Measurements from ENCODE around the gene HEXIM1. TPM values are rescaled to one million over a fixed set of nuclear protein-coding genes. Genes with fewer than 3 reads are reported as not detected.

The HEXIM1 gene
- total RNA-seq, 4 donors from 2014 or later, result 22.2 to 35.2 (median 29.7) TPM

- TF ChIP-seq CTCF (IDR thresholded peaks at IDR 0.05) (peak in 2 of 5 experiments; percentile 2 to 6), POLR2A (IDR thresholded peaks at IDR 0.05) (no peak), EP300 (IDR thresholded peaks at IDR 0.05) (no peak)
- DNase-seq (ENCODE audit: low spot score in 2 of 2), result peak; percentile 42 to 63
- WGBS, 2 donors, result 0% methylated on average over 19 to 25 of the region's 48 CpGs
Measured at GRCh38 chr17:45160447-45161287, 12.4 kb downstream of the HEXIM1 start.

GRCh38 chr17:45161288-45162024 is 13.2 kb downstream of the HEXIM1 start, which contains the start of gene HEXIM2:
HEXIM2 (plus strand) TSS chr17:45161875; CDS start chr17:45162794, 919 bp downstream.
- no peaks in the 10 kb centered on the region for H3K9me3 ChIP-seq
- 1% methylated on average over 40 to 49 of the region's 53 CpGs for WGBS, 2 donors
- H3K36me3 ChIP-seq, result peaks cover 0 to 4% (median 0%) of the 10 kb centered on the region in 3 donors
- peak within 1 kb of the TSS; percentile 66 to 100 (median 86) for H3K4me3 ChIP-seq
- no peaks in the 10 kb centered on the region for H3K27me3 ChIP-seq
- DNase-seq (ENCODE audit: low spot score in 2 of 2), result peak; percentile 97 to 99
- H3K4me1 ChIP-seq, result peaks cover 4 to 47% (median 30%) of the 10 kb centered on the region in 4 donors
- peak; percentile 96 to 99 for TF ChIP-seq POLR2A (IDR thresholded peaks at IDR 0.05)
- peak in 2 of 5 experiments; percentile 22 to 50 for TF ChIP-seq CTCF (IDR thresholded peaks at IDR 0.05)
- TF ChIP-seq EP300 (IDR thresholded peaks at IDR 0.05), result peak; percentile 93 to 100
- H3K27ac ChIP-seq, result peak within 1 kb of the TSS; percentile 96 to 100 (median 99)

More at GRCh38 chr17:45160447-45161287, 12.4 kb downstream of the HEXIM1 start:
- peaks cover 4 to 55% (median 30%) of the 10 kb centered on the region in 4 donors for H3K4me1 ChIP-seq
- no peaks in the 10 kb centered on the region for H3K9me3 ChIP-seq
- peak overlapping the region; percentile 66 to 100 (median 86) for H3K4me3 ChIP-seq
- H3K36me3 ChIP-seq, result peaks cover 0 to 4% (median 0%) of the 10 kb centered on the region in 3 donors
- peak overlapping the region; percentile 96 to 100 (median 99) for H3K27ac ChIP-seq
- H3K27me3 ChIP-seq, result no peaks in the 10 kb centered on the region

GRCh38 chr17:45162025-45162687 is 13.9 kb downstream of the HEXIM1 start:
- H3K27me3 ChIP-seq, result no peaks in the 10 kb centered on the region
- peaks cover 4 to 40% (median 30%) of the 10 kb centered on the region in 4 donors for H3K4me1 ChIP-seq
- H3K9me3 ChIP-seq, result no peaks in the 10 kb centered on the region
- no peaks in the 10 kb centered on the region for H3K36me3 ChIP-seq
- TF ChIP-seq POLR2A (IDR thresholded peaks at IDR 0.05), result no peak
- no peak for TF ChIP-seq CTCF (IDR thresholded peaks at IDR 0.05)
- TF ChIP-seq EP300 (IDR thresholded peaks at IDR 0.05), result no peak
- H3K4me3 ChIP-seq, result peak overlapping the region; percentile 16 to 100 (median 78)
- DNase-seq (ENCODE audit: low spot score in 2 of 2), result no peak
- H3K27ac ChIP-seq, result peak overlapping the region; percentile 57 to 99 (median 70)
- WGBS, 2 donors, result 48 to 56% methylated on average over 8 to 9 of the region's 9 CpGs

- Histone ChIP-seq H3K4me1 (peaks cover 2 to 14% (median 9%) of the 10 kb centered on the region in 4 donors), H3K36me3 (peaks cover 0 to 12% (median 0%) of the 10 kb centered on the region in 3 donors), H3K9me3 (no peaks in the 10 kb centered on the region), H3K27me3 (no peaks in the 10 kb centered on the region), H3K27ac (peak overlapping the region in 1 of 4 donors; percentile 18), H3K4me3 (no peak overlapping the region)
- TF ChIP-seq EP300 (IDR thresholded peaks at IDR 0.05) (no peak), POLR2A (IDR thresholded peaks at IDR 0.05) (no peak), CTCF (IDR thresholded peaks at IDR 0.05) (no peak)
- no peak for DNase-seq (ENCODE audit: low spot score in 2 of 2)
- 82 to 86% methylated on average over 7 of the region's 7 CpGs for WGBS, 2 donors
Measured at GRCh38 chr17:45164734-45165269, 16.5 kb downstream of the HEXIM1 start.

Measured in tibial nerve (tissue), 4 donors.